DND-41 (cell line): ENCODE measurements around the gene SERP1.

Experiments
- EZH2 ChIP-seq: IDR thresholded peaks from 3 replicates; pipeline ENCODE4 v1.6.1; 2012; ENCODE audit warnings: borderline replicate concordance, low read depth, mild to moderate bottlenecking, moderate library complexity, low read length, inconsistent platforms; ENCODE audit not compliant: severe bottlenecking
- TF ChIP-seq, protein P1 (sequence below): IDR thresholded peaks from 2 replicates; pipeline ENCODE4 v1.5.1; 2012; ENCODE audit warnings: borderline replicate concordance, low read length, moderate library complexity, mild to moderate bottlenecking; ENCODE audit not compliant: poor library complexity, severe bottlenecking; ENCODE audit errors: extremely low read depth

- TF ChIP-seq, protein P1, sequence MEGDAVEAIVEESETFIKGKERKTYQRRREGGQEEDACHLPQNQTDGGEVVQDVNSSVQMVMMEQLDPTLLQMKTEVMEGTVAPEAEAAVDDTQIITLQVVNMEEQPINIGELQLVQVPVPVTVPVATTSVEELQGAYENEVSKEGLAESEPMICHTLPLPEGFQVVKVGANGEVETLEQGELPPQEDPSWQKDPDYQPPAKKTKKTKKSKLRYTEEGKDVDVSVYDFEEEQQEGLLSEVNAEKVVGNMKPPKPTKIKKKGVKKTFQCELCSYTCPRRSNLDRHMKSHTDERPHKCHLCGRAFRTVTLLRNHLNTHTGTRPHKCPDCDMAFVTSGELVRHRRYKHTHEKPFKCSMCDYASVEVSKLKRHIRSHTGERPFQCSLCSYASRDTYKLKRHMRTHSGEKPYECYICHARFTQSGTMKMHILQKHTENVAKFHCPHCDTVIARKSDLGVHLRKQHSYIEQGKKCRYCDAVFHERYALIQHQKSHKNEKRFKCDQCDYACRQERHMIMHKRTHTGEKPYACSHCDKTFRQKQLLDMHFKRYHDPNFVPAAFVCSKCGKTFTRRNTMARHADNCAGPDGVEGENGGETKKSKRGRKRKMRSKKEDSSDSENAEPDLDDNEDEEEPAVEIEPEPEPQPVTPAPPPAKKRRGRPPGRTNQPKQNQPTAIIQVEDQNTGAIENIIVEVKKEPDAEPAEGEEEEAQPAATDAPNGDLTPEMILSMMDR: no peak
- no peak for TF ChIP-seq EZH2
These were observed 31.6 kb upstream of the SERP1 start for GRCh38 chr3:150577855-150578254.
